Fibroblast of skin of scalp (primary cell): ENCODE measurements around the gene INHBC. TPM values are rescaled to one million over a fixed set of nuclear protein-coding genes. Genes with fewer than 3 reads are reported as not detected.
A peak's percentile ranks its signal among the peaks of the same experiment; 100 is the strongest.
"Not testable (repeated sequence)": the region's sequence is repeated elsewhere in the genome, so short reads cannot be mapped to it uniquely, and the experiment has no call there.

ENCODE experiments used
- DNase-seq: peaks from one replicate; pipeline ENCODE4 v3.0.0-alpha.2; 2013
- polyA plus RNA-seq, 2 experiments: library from polyadenylated mRNA; unstranded; fragments of 120-200 nt; gene quantifications; one replicate each; pipeline ENCODE4 v1.2.1, GENCODE V29; 2013; ENCODE audit not compliant: insufficient read length in 2 of 2

The INHBC gene
- polyA plus RNA-seq (2013, experiment 1 of 2; ENCODE audit: insufficient read length) = 0.14 TPM
- polyA plus RNA-seq (2013, experiment 2 of 2; ENCODE audit: insufficient read length) = 0.15 TPM

DNA sequence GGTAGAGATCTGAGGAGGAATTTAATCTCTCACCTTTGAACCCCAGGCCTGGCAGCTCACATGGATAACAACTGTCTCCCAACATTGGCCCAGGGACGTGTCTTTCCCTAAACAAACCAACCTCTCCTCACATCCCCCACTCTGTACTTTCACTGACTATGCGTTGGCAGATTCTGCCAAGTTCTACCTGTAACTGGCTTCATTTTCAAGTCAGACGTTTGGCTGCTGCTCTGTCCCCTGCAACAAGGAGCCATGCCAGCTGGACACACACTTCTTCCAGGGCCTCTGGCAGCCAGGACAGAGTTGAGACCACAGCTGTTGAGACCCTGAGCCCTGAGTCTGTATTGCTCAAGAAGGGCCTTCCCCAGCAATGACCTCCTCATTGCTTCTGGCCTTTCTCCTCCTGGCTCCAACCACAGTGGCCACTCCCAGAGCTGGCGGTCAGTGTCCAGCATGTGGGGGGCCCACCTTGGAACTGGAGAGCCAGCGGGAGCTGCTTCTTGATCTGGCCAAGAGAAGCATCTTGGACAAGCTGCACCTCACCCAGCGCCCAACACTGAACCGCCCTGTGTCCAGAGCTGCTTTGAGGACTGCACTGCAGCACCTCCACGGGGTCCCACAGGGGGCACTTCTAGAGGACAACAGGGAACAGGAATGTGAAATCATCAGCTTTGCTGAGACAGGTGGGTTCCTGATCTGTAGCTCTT lies at the start of gene INHBC:
Gene INHBC (plus strand): TSS at position 268 of the 707 bp plus-strand sequence. CDS start 103 bp downstream, at position 371.
- DNase-seq = no peak

GRCh38 chr12:57385586-57385985 lies 49.0 kb upstream of the INHBC start:
- DNase-seq = no peak

GRCh38 chr12:57386187-57386720 lies 48.3 kb upstream of the INHBC start:
- no peak for DNase-seq

GRCh38 chr12:57388425-57388824 lies 46.2 kb upstream of the INHBC start:
- DNase-seq = no peak

DNA sequence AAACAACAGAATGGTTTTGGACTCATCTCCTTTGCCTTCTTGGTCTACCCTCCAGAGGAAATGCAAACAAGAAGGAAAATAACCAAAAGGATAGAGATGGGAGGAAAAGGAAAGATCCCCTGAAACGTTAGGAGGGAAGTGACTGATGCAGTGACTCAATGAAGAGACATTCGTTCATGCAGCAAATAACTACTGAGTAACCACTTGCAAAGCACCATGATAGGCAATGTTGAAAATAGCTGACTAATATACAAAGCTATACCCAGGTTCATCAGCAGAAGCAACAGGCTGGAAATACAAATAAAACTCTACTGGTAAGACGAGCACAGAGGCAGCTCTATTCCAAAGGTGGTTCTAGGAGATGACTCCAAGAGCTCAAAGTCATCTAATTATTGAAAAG lies 45.6 kb upstream of the INHBC start:
- DNase-seq = peak; percentile 81

- no peak for DNase-seq
Measured at GRCh38 chr12:57390174-57390573, 44.4 kb upstream of the INHBC start.

GRCh38 chr12:57395121-57395520 lies 39.5 kb upstream of the INHBC start:
- DNase-seq = no peak

- no peak for DNase-seq
Measured at GRCh38 chr12:57397441-57397840, 37.1 kb upstream of the INHBC start.

GRCh38 chr12:57399718-57400463 lies 34.7 kb upstream of the INHBC start:
- not testable (repeated sequence) for DNase-seq

- DNase-seq = no peak
Measured at GRCh38 chr12:57401165-57401564, 33.4 kb upstream of the INHBC start.

- not testable (repeated sequence) for DNase-seq
Measured at GRCh38 chr12:57402156-57402555, 32.4 kb upstream of the INHBC start.

GRCh38 chr12:57404966-57405640 lies 29.5 kb upstream of the INHBC start:
- DNase-seq = no peak

DNA sequence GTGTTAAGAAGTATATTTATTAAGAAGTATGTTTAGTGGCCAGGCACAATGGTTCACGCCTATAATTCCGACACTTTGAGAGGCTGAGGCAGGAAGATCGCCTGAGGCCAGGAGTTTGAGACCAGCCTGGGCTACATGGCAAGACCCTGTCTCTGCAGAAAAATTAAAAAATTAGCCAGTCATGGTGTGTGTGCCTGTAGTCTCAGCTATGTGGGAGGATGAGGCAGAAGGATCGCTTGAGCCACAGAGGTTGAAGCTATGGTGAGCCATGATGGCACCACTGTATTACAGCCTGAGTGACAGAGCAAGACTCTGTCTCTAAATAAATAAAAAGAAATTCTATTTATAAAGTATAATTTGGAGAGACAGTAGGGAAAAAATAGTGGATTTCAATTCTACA lies 24.1 kb upstream of the INHBC start:
- no peak for DNase-seq

DNA sequence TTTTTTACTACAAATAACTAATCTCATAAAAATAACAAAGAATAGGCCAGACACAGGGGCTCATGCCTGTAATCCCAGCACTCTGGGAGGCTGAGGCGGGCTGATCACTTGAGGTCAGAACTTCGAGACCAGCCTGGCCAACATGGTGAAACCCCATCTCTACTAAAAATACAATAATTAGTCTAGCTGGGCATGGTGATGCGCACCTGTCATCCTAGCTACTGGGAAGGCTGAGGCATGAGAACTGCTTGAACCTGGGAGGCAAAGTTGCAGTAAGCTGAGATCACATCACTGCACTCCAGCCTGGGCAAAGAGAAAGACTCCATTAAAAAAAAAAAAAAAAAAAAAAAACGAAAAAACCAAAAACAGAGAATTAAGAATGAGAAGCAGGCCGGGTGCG lies 20.4 kb upstream of the INHBC start:
- not testable (repeated sequence) for DNase-seq

DNA sequence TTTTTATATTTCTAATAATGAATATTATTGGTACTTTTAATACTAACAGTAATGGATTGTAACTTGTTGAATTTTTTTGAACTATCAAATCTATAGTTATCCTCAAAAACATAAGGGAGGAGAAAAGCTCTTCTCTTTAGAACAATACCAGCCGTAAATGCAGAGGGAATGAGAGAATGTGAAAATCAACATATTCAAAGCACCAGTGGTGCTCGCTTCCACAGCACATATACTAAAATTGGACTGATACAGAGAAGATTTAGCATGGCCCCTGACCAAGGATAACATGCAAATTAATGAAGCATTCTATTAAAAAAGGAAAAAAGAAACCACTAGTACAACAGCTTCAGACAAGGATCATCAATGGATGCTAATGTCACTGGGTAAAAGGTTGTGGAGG lies 19.5 kb upstream of the INHBC start:
- no peak for DNase-seq

- DNase-seq = peak; percentile 4
Measured at GRCh38 chr12:57416039-57416996, 18.3 kb upstream of the INHBC start.

- DNase-seq = no peak
Measured at GRCh38 chr12:57418255-57418654, 16.3 kb upstream of the INHBC start.

- DNase-seq = no peak
Measured at GRCh38 chr12:57419495-57419894, 15.1 kb upstream of the INHBC start.

DNA sequence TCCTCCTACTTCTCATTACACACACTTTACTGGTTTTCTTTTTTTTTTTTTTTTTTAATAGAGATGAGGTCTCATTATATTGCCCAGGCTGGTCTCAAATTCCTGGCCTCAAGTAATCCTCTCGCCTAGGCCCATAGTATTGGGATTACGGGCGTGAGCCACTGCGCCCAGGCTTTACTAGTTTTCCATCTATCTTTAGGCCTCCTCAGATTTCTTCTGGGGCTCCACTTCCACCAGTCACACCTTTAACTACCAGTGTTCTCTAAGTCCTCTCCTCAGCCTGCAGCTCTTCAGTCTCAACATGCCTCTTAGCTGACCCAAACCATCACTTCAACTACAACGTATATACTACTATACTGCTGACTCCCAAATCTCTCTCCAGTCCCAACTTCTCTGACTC lies 14.1 kb upstream of the INHBC start:
- no peak for DNase-seq

DNA sequence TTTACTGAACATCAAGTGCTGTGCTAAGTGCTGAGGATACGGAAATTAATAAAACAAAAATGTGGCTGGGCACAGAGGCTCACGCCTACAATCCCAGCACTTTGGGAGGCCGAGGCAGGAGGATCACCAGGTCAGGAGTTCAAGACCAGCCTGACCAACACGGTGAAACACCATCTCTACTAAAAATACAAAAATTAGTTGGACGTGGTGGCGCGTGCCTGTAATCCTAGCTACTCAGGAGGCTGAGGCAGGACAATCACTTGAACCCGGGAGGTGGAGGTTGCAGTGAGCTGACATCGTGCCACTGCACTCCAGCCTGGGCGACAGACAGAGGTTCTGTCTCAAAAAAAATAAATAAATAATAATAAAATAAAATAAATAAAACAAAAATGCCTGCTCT lies 7.6 kb upstream of the INHBC start:
- DNase-seq = not testable (repeated sequence)

GRCh38 chr12:57428965-57429364 lies 5.6 kb upstream of the INHBC start:
- DNase-seq = no peak
